Measurements from ENCODE around the gene HOXC11.
A peak's percentile ranks its signal among the peaks of the same experiment; 100 is the strongest.

- TF ChIP-seq, protein P1, sequence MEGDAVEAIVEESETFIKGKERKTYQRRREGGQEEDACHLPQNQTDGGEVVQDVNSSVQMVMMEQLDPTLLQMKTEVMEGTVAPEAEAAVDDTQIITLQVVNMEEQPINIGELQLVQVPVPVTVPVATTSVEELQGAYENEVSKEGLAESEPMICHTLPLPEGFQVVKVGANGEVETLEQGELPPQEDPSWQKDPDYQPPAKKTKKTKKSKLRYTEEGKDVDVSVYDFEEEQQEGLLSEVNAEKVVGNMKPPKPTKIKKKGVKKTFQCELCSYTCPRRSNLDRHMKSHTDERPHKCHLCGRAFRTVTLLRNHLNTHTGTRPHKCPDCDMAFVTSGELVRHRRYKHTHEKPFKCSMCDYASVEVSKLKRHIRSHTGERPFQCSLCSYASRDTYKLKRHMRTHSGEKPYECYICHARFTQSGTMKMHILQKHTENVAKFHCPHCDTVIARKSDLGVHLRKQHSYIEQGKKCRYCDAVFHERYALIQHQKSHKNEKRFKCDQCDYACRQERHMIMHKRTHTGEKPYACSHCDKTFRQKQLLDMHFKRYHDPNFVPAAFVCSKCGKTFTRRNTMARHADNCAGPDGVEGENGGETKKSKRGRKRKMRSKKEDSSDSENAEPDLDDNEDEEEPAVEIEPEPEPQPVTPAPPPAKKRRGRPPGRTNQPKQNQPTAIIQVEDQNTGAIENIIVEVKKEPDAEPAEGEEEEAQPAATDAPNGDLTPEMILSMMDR (IDR thresholded peaks at IDR 0.05): 0 out of 2 replicates have a peak, but pooled peaks have one; percentile 9
- TF ChIP-seq ZFX (IDR thresholded peaks at IDR 0.05; ENCODE audit: borderline replicate concordance): no peak
Observed at GRCh38 chr12:53954694-53955035, 18.3 kb upstream of the HOXC11 start, which contains the start of gene HOXC12.
